Karpas-422 (cell line): ENCODE results near the gene ZNF519. TPM values are rescaled to one million over a fixed set of nuclear protein-coding genes. Genes with fewer than 3 reads are reported as not detected.
A peak's percentile ranks its signal among the peaks of the same experiment; 100 is the strongest.

ENCODE experiments used
- DNase-seq: peaks from one replicate; pipeline ENCODE4 v3.0.0-alpha.2; 2015
- H2AFZ ChIP-seq: fragments of 200-600 bp; sonication (generic); 2 replicates; pipeline ENCODE4 v1.6.1; 2014; ENCODE audit warnings: antibody characterized with exemption, low read length, mixed read lengths
- H3K27ac ChIP-seq: fragments of 200-600 bp; sonication (generic); 2 replicates; pipeline ENCODE4 v1.5.1; 2014; ENCODE audit warnings: mild to moderate bottlenecking, low read length, moderate library complexity
- H3K27me3 ChIP-seq: fragments of 200-600 bp; sonication (generic); 2 replicates; pipeline ENCODE4 v1.6.1; 2014; ENCODE audit warnings: low read length, mixed read lengths
- H3K36me3 ChIP-seq: fragments of 200-600 bp; sonication (generic); 2 replicates; pipeline ENCODE4 v1.6.1; 2014; ENCODE audit warnings: low read length, mixed read lengths; ENCODE audit not compliant: insufficient read depth
- H3K4me1 ChIP-seq: fragments of 200-600 bp; sonication (generic); 2 replicates; pipeline ENCODE4 v1.6.1; 2014; ENCODE audit warnings: mild to moderate bottlenecking, low read length, mixed read lengths
- H3K4me2 ChIP-seq: fragments of 200-600 bp; sonication (generic); 2 replicates; pipeline ENCODE4 v1.6.1; 2014; ENCODE audit warnings: low read length, low read depth, mild to moderate bottlenecking; ENCODE audit not compliant: poor library complexity, severe bottlenecking
- H3K4me3 ChIP-seq: fragments of 200-600 bp; sonication (generic); 2 replicates; pipeline ENCODE4 v1.5.1; 2014; ENCODE audit warnings: mild to moderate bottlenecking, antibody characterized with exemption, low read length, mixed read lengths
- H3K79me2 ChIP-seq: fragments of 200-600 bp; sonication (generic); 2 replicates; pipeline ENCODE4 v1.6.1; 2014; ENCODE audit warnings: mild to moderate bottlenecking, low read length, mixed read lengths
- H3K9ac ChIP-seq: fragments of 200-600 bp; sonication (generic); 2 replicates; pipeline ENCODE4 v1.6.0; 2014; ENCODE audit warnings: low read length
- H3K9me2 ChIP-seq: fragments of 200-600 bp; sonication (generic), shearing (Covaris generic); replicated peaks from 2 replicates; pipeline ENCODE4 v1.6.0; 2014; ENCODE audit warnings: mild to moderate bottlenecking, low read length, moderate library complexity; ENCODE audit not compliant: insufficient read depth
- H3K9me3 ChIP-seq: fragments of 300-700, 200-600 bp; sonication (generic); 2 replicates; pipeline ENCODE4 v1.6.1; 2014; ENCODE audit warnings: low read length, mixed read lengths
- H4K20me1 ChIP-seq: fragments of 200-600 bp; sonication (generic); 2 replicates; pipeline ENCODE4 v1.6.1; 2014; ENCODE audit warnings: mild to moderate bottlenecking, antibody characterized with exemption, low read length, low read depth; ENCODE audit not compliant: insufficient read depth
- total RNA-seq: library from RNA; depleted of rRNA; stranded (reverse); fragments of >200 nt; shearing (Covaris generic); gene quantifications from 2 replicates; pipeline ENCODE4 v1.2.3, GENCODE V29; 2014; ENCODE audit warnings: low replicate concordance; rRNA removed

ZNF519 gene
- total RNA-seq, 1 experiment from 2014 or later: 29.0 TPM

DNA sequence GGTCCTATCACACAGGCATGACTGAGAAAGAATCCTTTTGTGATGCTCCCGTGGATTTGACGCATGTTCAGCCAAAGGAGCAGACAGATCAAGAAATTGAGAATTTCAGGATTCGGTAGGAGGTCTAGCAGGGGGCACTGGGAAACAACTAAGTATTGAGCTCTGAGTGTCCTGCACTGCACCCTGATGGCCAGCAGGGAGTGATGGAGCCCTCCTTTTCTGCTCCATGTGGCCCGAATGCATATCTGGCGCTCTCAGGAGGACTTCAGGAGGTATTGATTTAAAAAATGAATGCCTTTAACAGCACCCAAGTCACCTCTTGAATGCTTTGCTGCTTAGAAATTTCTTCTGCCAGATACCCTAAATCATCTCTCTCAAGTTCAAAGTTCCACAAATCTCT, 58.0 kb downstream of the ZNF519 start:
- no peaks in the 10 kb centered on the region for H3K79me2 ChIP-seq
- H2AFZ ChIP-seq: no peak overlapping the region
- H3K36me3 ChIP-seq: no peaks in the 10 kb centered on the region
- no peaks in the 10 kb centered on the region for H3K4me1 ChIP-seq
- no peak overlapping the region for H3K27ac ChIP-seq
- H4K20me1 ChIP-seq: no peaks in the 10 kb centered on the region
- no peak overlapping the region for H3K4me2 ChIP-seq
- DNase-seq: peak; percentile 73
- H3K4me3 ChIP-seq: no peak overlapping the region
- no peaks in the 10 kb centered on the region for H3K9me3 ChIP-seq
- H3K9me2 ChIP-seq: no peaks in the 10 kb centered on the region
- H3K27me3 ChIP-seq: no peaks in the 10 kb centered on the region
- no peak overlapping the region for H3K9ac ChIP-seq

DNA sequence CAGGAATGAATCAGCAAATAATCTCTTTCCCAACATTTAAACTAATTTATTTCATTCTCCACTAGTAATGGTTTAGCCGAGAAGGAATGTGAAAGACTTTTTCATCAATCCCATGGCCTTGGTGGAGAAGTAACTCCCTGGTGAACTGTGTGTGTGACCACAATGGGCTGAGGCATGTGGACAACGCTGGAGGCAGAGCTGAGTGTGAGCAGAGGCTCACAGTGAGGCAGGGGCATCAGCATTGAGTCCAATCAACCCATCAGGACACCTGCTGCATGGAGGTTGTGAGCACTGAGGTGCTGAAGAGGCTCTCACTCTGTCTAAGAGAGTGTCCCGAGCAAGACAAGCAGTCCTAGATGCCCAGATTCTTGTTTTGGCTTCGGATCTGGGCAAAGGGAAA, 78.6 kb downstream of the ZNF519 start:
- Histone ChIP-seq H3K79me2 (no peaks in the 10 kb centered on the region), H3K4me2 (no peak overlapping the region), H3K9me3 (no peaks in the 10 kb centered on the region), H4K20me1 (no peaks in the 10 kb centered on the region), H3K27ac (no peak overlapping the region), H3K36me3 (no peaks in the 10 kb centered on the region), H3K9me2 (no peaks in the 10 kb centered on the region), H3K27me3 (no peaks in the 10 kb centered on the region), H3K4me1 (peaks cover 3% of the 10 kb centered on the region), H3K9ac (no peak overlapping the region), H2AFZ (no peak overlapping the region), H3K4me3 (no peak overlapping the region)
- DNase-seq: no peak

Other genes with a start within 250 kb of the ZNF519 start
- gene MC2R, start 216.9 kb downstream of the ZNF519 start, total RNA-seq: not detected in 2 replicates